ENCODE data around the gene KCTD11. TPM values are rescaled to one million over a fixed set of nuclear protein-coding genes. Genes with fewer than 3 reads are reported as not detected.
"Not testable (repeated sequence)": the region's sequence is repeated elsewhere in the genome, so short reads cannot be mapped to it uniquely, and the experiment has no call there.

The KCTD11 gene
- total RNA-seq, 4 donors from 2014 or later, result 8.8 to 16.9 (median 10.3) TPM

- peaks cover 0 to 15% of the 10 kb centered on the region in 2 donors for H3K36me3 ChIP-seq
- peak overlapping the region; percentile 60 to 63 for H3K4me3 ChIP-seq
- peaks cover 22% of the 10 kb centered on the region for H3K27me3 ChIP-seq
- H3K27ac ChIP-seq, result peak overlapping the region; percentile 72 to 96 (median 90)
- WGBS, 2 donors (ENCODE audit: low coverage in 1 of 2), result 100% methylated on average over 1 of the region's 13 CpGs; no CpG with 5 or more reads in 1 of the 2 donors
- no peak for TF ChIP-seq POLR2A (IDR thresholded peaks at IDR 0.05)
- H3K4me1 ChIP-seq, result peaks cover 0 to 31% (median 14%) of the 10 kb centered on the region in 3 donors
- H3K9me3 ChIP-seq, result no peaks in the 10 kb centered on the region
- no peak for ATAC-seq
Measured at GRCh38 chr17:7330638-7331015, 21.3 kb upstream of the KCTD11 start.

GRCh38 chr17:7332111-7332510 lies 19.9 kb upstream of the KCTD11 start:
- Histone ChIP-seq H3K4me1 (peaks cover 0 to 29% (median 14%) of the 10 kb centered on the region in 3 donors), H3K27ac (no peak overlapping the region), H3K9me3 (no peaks in the 10 kb centered on the region), H3K27me3 (peaks cover 37% of the 10 kb centered on the region), H3K36me3 (peaks cover 0 to under 1% of the 10 kb centered on the region in 2 donors), H3K4me3 (no peak overlapping the region)
- WGBS, 2 donors (ENCODE audit: low coverage in 1 of 2), result 33 to 40% methylated on average over 2 to 3 of the region's 7 CpGs
- no peak for ATAC-seq
- TF ChIP-seq EP300 (IDR thresholded peaks at IDR 0.05) (no peak), CTCF (IDR thresholded peaks at IDR 0.05) (no peak), POLR2AphosphoS5 (IDR thresholded peaks at IDR 0.05) (no peak), POLR2A (IDR thresholded peaks at IDR 0.05) (no peak)

GRCh38 chr17:7332600-7333069 lies 19.3 kb upstream of the KCTD11 start:
- 34 to 66% methylated on average over 8 to 13 of the region's 14 CpGs for WGBS, 2 donors (ENCODE audit: low coverage in 1 of 2)
- H3K9me3 ChIP-seq, H3K36me3 ChIP-seq, ATAC-seq, H3K27ac ChIP-seq, H3K4me3 ChIP-seq: not testable (repeated sequence)
- H3K4me1 ChIP-seq, result peaks cover 0 to 23% (median 14%) of the 10 kb centered on the region in 3 donors
- peaks cover 40% of the 10 kb centered on the region for H3K27me3 ChIP-seq

GRCh38 chr17:7334938-7335538 lies 16.9 kb upstream of the KCTD11 start:
- TF ChIP-seq POLR2A (IDR thresholded peaks at IDR 0.05), result no peak
- TF ChIP-seq POLR2AphosphoS5 (IDR thresholded peaks at IDR 0.05), result no peak
- no peak for TF ChIP-seq CTCF (IDR thresholded peaks at IDR 0.05)
- no peaks in the 10 kb centered on the region for H3K36me3 ChIP-seq
- H3K9me3 ChIP-seq, result no peaks in the 10 kb centered on the region
- WGBS, 2 donors (ENCODE audit: low coverage in 1 of 2), result 80% methylated on average over 2 of the region's 3 CpGs; no CpG with 5 or more reads in 1 of the 2 donors
- ATAC-seq, result no peak
- H3K27ac ChIP-seq, result no peak overlapping the region
- H3K4me3 ChIP-seq, result no peak overlapping the region
- H3K27me3 ChIP-seq, result peaks cover 58% of the 10 kb centered on the region
- H3K4me1 ChIP-seq, result peaks cover 0 to 10% (median 6%) of the 10 kb centered on the region in 3 donors

GRCh38 chr17:7335765-7336164 lies 16.2 kb upstream of the KCTD11 start:
- H3K9me3 ChIP-seq, H3K27ac ChIP-seq, ATAC-seq, H3K4me1 ChIP-seq, H3K4me3 ChIP-seq, H3K36me3 ChIP-seq: not testable (repeated sequence)
- 44 to 73% methylated on average over 3 to 13 of the region's 13 CpGs for WGBS, 2 donors (ENCODE audit: low coverage in 1 of 2)
- peaks cover 63% of the 10 kb centered on the region for H3K27me3 ChIP-seq

- H3K27me3 ChIP-seq, result peaks cover 70% of the 10 kb centered on the region
- ATAC-seq, result no peak
- H3K4me1 ChIP-seq, result no peaks in the 10 kb centered on the region
- H3K36me3 ChIP-seq, result no peaks in the 10 kb centered on the region
- no peaks in the 10 kb centered on the region for H3K9me3 ChIP-seq
- peak within 1 kb of the TSS in 1 of 4 donors; percentile 11 for H3K27ac ChIP-seq
- TF ChIP-seq CTCF (IDR thresholded peaks at IDR 0.05) (no peak), POLR2A (IDR thresholded peaks at IDR 0.05) (no peak), POLR2AphosphoS5 (IDR thresholded peaks at IDR 0.05) (no peak), EP300 (IDR thresholded peaks at IDR 0.05) (no peak)
- 39 to 43% methylated on average over 5 of the region's 17 CpGs for WGBS, 2 donors (ENCODE audit: low coverage in 1 of 2)
- peak within 1 kb of the TSS in 1 of 2 donors; percentile 23 for H3K4me3 ChIP-seq
Measured at GRCh38 chr17:7336240-7337175, 15.5 kb upstream of the KCTD11 start, which contains the start of gene ACAP1. ACAP1 (plus strand) TSS chr17:7336529; CDS start chr17:7336735, 206 bp downstream.

- not testable (repeated sequence) for H3K4me3 ChIP-seq
Measured at GRCh38 chr17:7337600-7337999, 14.4 kb upstream of the KCTD11 start.

More at GRCh38 chr17:7337600-7337999, 14.4 kb upstream of the KCTD11 start:
- ATAC-seq, H3K9me3 ChIP-seq, H3K36me3 ChIP-seq, H3K27ac ChIP-seq, H3K4me1 ChIP-seq: not testable (repeated sequence)
- peaks cover 81% of the 10 kb centered on the region for H3K27me3 ChIP-seq
- WGBS, 2 donors (ENCODE audit: low coverage in 1 of 2), result 41 to 70% methylated on average over 2 to 3 of the region's 7 CpGs
